GM10266 (cell line): ENCODE data around the gene NUBPL.

Source experiments
- DNase-seq: peaks from one replicate; pipeline ENCODE4 v3.0.0; 2012; ENCODE audit errors: extremely low spot score
- CTCF ChIP-seq: IDR thresholded peaks from 2 replicates; pipeline ENCODE4 v1.5.1; 2012; ENCODE audit warnings: mild to moderate bottlenecking, low read depth; ENCODE audit not compliant: control insufficient read depth, insufficient read depth; ENCODE audit errors: missing control alignments

NUBPL gene

GRCh38 chr14:31877255-31877798 is 316.1 kb downstream of the NUBPL start:
- no peak for DNase-seq
- no peak for TF ChIP-seq CTCF

DNA sequence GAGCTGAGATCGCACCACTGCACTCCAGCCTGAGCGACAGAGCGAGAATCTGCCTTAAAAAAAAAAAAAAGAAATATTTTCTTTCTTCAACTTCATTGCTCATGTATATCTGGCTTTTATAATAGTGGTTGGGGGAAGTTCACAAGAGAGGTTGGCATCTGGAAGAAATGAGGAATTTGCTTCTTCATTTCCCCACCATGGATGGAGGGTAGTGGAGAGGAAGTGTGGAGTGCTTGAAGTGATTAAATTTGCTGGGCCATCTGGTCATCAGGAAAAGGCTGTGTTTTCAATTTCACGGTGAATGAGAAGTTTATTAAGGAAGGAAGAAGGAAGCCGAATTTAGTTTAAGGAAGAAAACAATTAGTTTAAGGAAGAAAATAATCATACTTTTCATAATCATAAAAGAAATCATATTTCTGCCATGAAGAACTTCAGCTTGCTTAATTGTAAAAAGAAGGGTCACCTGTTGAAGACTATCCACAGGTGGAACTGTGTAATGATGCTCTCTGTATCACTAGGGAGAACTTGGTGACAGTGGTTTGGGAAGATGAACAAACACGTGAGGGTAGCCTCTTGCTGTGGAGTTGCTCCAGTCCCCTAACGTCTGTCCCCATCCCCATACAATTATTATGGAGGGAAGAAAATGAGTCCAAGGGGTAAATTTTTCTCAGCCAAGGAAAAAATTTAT is 318.6 kb downstream of the NUBPL start:
- TF ChIP-seq CTCF = no peak
- no peak for DNase-seq

GRCh38 chr14:31880935-31881334 is 319.7 kb downstream of the NUBPL start:
- TF ChIP-seq CTCF = no peak
- DNase-seq = no peak

- no peak for DNase-seq
- no peak for TF ChIP-seq CTCF
Measured at GRCh38 chr14:31881531-31882310, 320.5 kb downstream of the NUBPL start.

DNA sequence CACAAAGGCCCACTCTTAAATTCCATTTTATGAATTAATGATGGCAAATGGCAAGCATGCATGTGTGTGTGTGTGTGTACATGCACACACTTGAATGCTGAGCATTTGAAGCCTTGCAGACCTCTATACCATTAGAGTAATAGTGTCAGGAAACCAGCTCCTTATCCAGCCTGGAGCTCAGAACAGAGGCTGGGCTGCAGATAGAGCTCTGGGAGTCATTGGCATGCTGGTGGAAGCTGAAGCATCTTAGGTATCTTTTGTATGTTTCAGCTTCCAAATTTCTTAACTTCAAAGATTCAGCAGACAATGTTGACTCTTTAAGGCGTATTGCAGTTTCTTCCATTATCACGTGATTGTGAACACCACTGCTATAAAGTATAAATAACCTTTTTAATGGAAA is 323.0 kb downstream of the NUBPL start:
- no peak for TF ChIP-seq CTCF

GRCh38 chr14:31884776-31885379 is 323.7 kb downstream of the NUBPL start:
- DNase-seq = no peak
- TF ChIP-seq CTCF = no peak

More for the DNA sequence above, 323.0 kb downstream of the NUBPL start:
- no peak for DNase-seq
